Amygdala (tissue), 56 donors: Measurements from ENCODE around the gene GLRX3.

Source experiments
- DNase-seq, 56 donors: peaks; one replicate each; lab custom pipeline; 2025; lab: John Stamatoyannopoulos, UW

The GLRX3 gene

DNA sequence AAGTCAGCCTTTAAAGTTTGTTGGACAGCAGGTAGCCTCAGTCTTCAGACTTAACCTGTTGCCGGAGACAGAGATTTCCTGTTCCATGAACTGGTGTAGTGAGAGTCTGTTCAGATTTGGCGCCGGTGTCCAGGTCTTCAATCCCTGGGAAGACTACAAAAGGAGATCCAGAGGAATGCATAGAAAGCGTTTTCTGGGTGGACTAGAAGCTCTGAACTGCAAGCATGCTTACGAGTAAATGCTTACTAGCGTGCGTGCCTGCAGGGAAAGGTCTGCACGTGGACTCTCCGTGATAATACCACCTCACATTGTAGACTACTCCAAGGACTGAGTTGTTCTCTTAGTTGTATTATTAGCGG is 878 bp downstream of the GLRX3 start:
- DNase-seq: no peak

DNA sequence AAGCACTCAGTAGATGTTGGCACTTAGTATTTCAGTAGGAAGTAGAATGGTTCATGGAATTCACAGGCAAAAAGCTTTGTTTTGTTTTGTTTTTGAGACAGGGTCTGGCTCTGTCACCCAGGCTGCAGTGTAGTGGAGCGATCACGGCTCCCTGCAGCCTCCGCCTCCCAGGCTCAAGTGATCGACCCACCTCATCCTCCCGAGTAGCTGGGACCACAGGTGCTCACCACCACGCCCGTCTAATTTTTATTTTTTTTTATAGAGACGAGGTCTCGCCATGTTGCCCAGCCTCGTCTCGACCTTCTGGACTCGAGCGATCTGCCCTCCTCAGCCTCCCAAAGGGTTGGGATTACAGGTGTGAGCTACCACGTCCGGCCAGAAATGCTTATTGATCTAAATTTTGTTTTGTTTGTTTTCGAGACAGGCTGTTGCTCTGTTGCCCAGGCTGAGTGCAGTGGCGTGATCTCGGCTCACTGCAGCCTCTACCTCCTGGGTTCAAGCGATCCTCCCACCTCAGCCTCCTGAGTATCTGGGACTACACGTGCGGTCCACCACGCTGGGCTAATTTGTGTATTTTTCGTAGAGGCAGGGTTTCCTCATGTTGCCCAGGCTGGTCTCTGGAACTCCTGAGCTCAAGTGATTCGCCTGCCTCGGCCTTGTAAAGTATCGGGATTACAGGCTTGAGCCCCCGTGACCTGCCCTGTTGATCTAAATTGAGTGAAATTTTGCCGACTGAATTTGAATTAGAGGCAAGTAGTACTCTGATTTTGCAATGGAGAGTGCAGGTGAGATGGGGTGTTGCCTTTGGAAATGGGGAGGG is 1.7 kb downstream of the GLRX3 start:
- DNase-seq: no peak

DNA sequence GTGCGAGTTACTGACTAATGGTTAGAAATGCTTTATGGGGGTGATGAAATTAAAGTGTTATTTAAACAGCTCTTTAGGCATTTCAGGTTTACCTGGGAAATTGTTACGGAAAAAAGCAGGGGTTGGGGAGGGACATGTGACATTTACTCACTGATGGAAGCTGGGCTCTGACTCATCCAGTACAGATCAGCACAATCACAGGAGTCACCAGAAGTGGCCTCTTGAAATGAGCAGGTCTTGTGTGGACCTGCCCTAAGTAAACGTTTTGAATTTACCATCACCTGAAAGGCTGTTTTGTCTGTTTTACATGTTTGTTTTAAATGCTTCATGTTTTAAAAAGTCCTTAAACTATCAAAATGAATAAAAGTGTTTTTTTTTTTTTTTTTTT is 2.3 kb downstream of the GLRX3 start:
- no peak for DNase-seq

DNA sequence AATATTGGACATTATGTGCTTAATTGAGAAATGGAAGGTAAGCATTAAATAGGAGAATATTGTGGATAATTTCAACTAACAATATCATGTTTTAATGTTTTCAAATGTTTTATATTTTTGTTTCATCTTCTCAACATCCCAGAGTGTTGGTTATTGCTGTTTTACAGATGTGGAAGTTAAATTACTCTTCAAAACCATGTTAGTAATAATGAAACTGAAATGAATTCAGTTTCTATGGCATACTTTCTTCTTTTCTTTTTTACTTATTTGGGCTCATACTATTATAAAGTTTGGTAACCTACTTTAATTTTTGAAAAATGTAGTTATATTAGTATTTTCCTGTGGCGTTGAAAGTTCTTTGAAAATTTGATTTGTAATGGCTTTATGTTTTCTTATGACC is 4.2 kb downstream of the GLRX3 start:
- no peak for DNase-seq

DNA sequence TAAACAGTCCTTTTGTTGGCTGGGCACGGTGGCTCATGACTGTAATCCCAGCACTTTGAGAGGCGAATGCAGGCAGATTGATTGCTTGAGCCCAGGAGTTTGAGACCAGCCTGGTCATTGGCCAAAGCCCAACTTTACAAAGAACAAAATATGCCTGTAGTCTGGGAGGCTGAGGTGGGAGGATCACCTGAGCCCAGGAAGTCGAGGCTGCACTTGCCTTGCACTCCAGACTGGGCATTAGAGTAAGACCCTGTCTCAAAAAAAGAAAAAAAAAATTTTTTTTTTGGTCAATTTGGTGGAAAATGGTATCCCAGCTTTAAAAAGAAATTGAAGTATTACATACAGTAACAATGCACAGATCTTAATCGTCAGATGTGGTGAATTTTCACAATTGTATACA is 4.8 kb downstream of the GLRX3 start:
- DNase-seq: no peak

DNA sequence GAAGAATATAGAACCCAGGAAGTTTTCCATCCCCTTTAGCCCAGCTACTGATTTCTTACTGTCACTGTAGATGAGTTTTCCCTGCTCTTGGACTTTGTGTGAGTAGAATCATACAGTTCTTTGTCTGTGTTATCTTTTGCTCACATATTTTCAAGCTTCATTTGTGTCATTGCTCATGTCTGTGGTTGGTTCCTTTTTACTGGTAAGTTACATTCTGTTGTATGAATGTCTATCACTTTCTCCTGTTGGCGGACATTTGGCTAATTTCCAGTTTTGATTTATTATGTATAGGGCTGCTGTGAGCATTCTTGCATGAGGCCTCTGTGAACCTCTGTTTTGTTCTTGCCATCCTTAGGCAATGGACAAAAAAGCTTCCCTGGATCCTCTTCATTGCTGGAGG is 5.3 kb downstream of the GLRX3 start:
- no peak for DNase-seq

DNA sequence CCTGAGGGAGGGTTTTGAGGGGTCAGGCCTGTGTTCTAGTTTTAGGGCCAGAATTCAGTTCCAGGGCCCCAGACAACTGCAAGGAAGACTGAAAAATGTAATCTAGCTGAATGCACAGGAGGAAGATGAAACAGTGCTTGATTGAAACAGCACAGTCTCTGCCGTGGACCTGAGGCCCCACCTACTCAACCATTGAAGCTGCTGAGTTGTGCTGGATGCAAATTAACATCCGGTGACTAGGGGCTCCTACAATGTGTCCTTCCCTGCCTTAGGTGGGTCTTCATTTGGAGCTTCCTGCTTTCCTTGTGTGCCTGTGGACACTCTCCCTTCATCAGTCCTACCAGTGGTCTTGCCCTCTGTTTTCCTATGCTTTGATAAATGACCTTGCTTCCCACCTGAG is 5.7 kb downstream of the GLRX3 start:
- no peak for DNase-seq

DNA sequence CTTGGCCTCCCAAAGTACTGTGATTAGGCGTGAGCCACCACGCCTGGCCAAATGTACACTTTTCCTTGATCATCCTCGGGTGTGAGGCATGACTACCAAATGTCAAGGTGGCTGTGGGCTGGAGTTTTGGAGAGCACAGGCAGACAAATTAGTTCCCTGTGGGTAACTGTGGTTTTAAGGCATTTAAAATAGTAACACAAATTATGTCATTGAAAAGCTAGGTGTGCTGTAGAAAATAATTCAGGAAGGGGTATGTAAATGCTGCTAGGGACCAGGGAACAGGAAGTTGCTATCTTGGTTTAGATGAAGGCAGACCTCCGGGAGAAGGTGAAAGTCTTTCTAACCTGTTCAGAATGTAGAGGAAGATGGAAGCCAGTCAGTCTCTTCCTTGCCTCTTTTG is 9.9 kb downstream of the GLRX3 start:
- DNase-seq: no peak

DNA sequence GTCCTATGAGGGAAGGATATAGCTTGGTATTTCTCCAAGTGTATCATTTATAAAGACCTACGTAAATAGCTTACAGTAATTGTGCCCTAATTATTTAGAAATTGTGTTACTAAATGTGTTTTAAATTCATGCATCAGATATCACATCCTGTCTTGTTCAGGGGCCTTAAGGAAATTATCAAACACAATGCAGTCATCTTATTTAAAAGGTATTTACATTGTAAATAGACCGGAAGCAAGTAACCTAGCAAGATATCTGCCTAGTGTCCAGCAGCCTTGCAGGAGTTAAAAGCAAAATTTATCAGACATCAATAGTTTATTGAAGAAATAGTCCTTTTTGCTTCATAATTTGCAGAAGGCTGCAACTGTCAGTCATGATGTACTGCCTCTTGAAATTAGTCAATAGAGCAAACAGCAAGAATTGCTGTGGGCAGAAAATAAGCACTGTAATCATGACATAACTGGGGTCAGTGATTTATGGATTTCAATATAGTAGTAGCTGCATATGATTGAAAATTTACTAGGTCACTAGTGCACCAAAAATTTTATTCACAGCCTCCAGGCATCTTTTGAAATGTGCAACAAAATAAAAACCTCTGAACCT is 23.1 kb downstream of the GLRX3 start:
- no peak for DNase-seq

DNA sequence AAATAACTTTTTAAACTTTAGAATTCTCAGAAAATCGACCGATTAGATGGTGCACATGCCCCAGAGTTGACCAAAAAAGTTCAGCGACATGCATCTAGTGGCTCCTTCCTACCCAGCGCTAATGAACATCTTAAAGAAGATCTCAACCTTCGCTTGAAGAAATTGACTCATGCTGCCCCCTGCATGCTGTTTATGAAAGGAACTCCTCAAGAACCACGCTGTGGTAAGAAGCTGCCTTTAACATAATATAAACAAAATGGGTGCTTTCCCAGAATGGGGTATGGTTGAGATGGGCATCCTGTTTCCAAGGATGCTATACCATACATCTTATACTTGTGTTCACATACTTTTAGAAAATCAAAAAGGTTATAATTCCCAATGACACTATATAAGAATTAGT is 24.6 kb downstream of the GLRX3 start:
- DNase-seq: no peak

DNA sequence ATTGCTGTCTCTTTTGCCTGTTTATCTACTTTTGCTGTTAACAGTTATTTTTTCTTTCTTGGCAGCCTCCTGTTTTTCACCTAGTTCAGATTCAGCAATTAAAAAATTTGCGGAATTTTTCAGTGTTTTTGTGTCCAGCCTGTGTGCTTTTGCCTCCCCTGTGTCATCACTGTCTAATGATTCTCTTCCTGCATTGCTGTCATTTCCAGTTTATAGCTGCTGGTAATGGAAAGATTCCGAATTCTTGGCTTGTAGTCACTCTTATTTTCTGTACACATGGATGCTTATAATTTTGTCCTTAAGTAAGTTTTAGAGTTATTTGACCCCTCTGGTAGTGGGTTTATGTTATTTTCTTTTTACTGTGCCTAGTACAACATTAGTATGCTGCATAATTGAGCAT is 25.1 kb downstream of the GLRX3 start:
- DNase-seq: no peak

DNA sequence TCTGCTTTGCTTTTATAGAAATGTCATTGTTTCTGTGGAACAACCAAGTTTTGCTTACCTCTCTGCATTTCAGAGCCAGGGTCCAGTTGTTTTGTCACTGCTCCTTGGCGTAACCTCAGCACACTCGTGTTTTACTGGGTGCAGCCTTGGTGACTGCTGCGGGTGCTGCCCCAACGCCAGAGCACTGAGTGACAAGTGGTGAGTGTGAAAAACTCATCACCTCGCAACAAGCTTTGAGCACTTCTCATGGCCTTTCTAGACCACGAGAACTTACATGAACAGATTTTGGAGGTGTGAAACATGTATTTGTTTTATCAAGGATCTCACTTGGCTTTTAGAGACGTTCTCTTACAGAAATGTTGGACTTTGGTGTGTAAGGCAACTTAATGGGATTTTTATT is 31.0 kb downstream of the GLRX3 start:
- no peak for DNase-seq

DNA sequence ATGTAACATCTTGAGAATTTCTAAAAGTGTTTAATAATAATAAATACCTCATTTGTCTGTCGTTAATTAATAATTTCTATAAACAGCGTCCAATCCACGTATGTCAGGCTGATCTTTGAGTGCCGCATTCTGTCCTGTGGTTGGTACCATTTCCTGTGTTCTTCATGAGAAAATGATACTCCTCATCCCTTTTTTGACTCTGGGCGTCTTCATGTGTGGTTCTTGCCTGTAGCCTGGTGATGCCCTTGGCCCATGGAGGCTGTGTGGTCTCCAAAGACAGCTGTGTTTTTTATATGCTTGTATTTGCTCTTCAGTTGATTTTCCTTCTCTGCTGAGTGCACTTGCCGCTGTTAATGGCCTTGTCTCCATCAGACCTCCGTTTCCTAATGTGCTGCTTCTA is 31.5 kb downstream of the GLRX3 start:
- no peak for DNase-seq

DNA sequence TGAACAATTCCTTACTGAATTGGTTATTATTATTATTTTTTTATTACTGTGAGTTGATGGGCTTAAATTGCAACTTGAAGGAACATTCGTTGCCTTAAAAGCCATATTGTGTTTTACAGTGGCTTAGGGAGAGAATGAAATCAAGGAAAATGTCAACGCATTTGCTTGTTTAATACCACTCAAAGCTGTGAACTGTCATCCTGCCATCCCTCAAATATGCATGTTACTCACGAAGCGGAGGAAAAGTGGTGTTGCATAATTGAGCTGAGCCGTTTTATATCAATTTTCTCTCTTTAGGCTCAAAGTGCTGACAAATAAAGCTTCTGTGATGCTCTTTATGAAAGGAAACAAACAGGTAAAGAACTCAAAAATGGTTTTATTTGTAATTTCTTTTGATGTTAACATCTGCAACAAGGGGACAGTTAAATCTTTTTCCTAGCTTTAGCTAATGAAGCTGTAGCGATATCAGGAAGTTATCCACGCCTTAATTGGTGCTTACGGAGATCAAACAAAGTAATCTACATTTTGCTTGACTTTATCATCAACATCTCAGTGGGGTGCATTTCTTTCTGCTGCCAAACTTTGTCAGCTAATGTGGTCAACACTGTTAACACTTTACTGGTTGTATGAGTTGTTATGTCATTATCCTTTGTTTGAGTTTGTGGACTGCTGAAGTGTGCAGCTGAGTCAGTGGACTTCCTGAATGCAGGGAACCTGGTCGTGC is 33.1 kb downstream of the GLRX3 start:
- DNase-seq: no peak

DNA sequence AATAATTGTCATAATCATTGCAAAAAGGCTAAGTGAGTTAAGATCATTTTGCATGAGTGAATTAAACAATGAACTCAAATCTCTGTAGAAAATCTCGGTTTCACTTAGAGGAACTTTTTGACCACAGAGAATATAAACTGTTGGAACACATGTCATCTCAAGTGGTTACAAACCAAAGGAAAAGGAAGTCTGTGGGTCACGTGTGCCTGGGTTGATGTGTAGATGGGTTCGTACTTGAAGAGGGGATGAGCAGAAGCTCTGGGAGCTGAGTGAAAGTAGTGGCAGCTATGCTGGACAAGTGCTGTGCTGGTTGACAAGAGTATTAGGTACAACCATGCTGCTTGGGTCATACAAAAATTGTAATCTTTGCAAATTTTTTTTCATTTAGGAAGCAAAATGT is 35.0 kb downstream of the GLRX3 start:
- no peak for DNase-seq

DNA sequence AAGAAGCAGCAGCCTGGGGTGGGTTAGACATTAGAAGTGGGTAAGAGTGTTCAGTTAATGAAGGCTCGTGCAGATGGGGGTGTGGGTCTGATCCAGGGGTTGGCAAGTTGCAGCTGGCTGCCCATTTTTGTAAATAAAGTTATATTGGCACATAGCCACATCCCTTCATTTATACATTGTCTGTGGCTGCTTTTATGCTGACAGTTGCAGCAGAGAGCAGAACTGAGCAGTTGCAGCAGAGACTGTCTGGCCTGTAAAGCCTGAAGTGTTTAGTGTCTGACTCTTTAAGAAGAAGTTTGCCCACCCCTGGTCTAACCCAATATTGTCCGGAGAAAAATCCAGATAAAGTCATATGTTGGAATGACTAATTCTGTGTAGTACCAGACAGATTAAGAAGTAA is 38.1 kb downstream of the GLRX3 start:
- DNase-seq: no peak

DNA sequence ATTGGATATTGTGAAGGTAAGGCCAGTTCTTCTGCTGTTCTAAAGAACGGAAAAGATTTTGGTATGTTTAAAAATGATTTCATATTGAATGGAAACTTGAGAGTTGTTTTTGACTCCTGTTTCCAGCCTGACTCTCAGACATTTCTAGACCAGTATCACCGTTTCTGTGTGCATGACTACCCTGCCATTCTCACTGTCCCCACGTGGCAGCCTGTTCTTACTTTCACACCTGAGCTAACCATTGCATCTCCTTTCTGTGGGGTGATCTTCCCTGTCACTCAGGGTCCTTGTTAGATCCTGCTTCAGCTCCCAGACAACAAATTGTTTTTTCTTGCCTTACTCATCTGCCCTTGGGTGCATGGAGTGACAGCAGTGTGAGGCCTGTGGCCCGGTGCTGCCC is 38.9 kb downstream of the GLRX3 start:
- DNase-seq: no peak

DNA sequence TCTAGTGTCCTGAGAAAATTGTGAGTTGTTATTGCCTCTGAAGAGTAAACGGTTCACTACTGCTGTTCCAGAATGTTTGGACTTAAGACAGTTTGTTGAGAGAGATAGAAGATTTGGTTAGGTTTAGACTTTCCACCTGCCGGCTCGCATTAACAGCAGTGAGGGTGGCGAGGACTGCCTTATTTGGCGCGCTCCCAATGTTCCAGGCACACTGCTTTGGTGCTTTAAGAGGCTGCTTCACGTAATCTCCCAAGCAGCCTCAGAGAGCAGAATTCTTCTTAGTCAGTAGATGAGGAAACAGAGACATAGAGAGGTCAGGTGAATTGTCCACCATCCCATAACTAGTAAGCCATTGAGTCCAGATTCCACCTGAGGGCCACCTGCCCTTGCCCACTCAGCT is 41.1 kb downstream of the GLRX3 start:
- DNase-seq: peak in 3 of 56 donors; percentile 10 to 32 (median 12)

DNA sequence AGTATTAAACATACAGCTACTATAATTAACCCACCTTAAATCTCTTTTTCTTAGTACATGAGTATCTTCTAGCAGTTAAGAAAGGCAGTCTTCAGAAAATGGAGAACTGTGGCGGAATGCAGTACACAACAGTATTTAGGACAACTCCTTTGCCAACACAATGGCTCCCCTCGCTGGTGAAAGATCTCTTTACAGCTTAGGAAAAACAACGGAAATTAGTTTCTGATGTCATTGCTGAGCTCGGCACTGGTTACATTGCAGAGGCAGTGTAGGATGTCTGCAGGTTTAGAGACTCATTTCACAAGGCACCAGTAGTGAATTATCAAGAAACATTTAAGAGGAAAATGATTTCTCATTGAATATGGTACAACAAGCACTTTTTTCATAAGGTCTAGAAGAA is 43.4 kb downstream of the GLRX3 start:
- peak in 33 of 56 donors; percentile 10 to 78 (median 39) for DNase-seq

DNA sequence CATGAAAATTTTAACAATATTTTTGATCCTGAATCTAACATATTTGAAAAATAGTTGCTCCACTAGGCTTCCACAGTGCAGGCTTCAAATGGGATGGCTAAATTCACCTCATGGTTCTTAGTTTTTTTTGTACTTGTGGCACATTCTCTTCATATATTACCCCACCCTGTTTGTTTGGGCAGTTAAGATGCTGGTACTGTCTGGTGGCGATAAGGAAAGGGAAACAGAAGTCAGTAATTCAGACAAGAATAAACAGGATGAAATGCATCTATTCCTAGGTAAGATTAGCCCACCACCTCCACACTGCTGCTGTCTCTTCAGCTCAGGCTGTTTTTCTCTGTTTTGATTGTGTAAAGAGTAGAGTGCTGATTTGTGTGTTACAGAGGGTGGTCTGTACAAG is 44.2 kb downstream of the GLRX3 start:
- no peak for DNase-seq

DNA sequence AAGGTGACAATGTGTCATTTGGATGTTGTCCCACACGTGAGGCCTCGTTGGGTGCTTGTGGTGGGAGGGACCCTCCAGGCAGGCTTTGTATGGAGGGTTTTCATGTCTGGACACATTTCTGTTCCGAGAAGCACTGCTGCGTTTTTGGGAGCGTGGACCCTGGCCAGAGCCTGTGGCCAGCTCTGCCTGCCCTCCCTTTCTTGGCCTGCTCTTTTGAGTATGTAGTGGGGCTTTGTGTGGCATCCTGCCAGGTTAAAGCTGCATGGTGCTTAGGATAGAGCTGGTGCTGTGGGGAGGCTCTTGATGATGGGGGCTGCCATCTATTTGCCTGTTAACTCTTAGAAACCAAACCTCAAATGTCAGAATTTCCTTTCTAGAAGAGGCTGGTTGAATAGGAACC is 45.7 kb downstream of the GLRX3 start:
- no peak for DNase-seq

DNA sequence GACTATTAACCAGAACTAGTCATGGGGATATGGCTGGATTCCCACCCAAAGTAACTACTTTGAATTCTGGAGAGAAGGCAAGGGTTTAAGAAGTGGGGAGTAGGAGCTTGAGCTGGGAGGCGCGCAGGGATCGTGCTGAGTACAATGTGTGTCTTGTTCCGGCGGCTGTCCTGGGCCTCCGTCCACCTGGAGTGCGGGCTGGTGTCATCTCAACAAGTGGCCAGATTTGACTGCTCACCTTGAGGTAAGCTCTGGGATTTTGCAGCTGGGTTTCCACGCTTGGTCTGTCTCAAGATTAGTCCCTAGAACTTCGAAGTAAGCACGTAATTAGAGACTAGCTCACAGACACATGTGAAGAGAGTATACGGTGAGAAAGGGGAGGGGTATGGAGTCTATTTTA is 49.4 kb downstream of the GLRX3 start:
- no peak for DNase-seq
